GM23338 (cell line): Measurements from ENCODE around the gene ZCCHC24.

Experiments
- CTCF ChIP-seq, 2 experiments: fragments of 200-600 bp in 1 of 2; sonication (generic) in 1 of 2; conservative IDR thresholded peaks; 2 replicates each; pipeline versions ENCODE4 v1.5.1 to v1.6.1; 2016 to 2017; ENCODE audit warnings: antibody characterized with exemption in 2 of 2, low read depth in 2 of 2, mild to moderate bottlenecking in 2 of 2, moderate library complexity in 1 of 2
- EZH2 ChIP-seq: fragments of 200-600 bp; sonication (generic); IDR thresholded peaks from one replicate; pipeline ENCODE4 v1.8.0; 2017; ENCODE audit warnings: antibody characterized with exemption, mild to moderate bottlenecking, low read depth; ENCODE audit not compliant: unreplicated experiment
- POLR2AphosphoS5 ChIP-seq: IDR thresholded peaks from 2 replicates; pipeline ENCODE4 v1.6.1; 2016; ENCODE audit warnings: antibody characterized with exemption, low read depth
- ZNF114 ChIP-seq: fragments of 250-450 bp; sonication (Bioruptor Pico); IDR thresholded peaks from 2 replicates; pipeline ENCODE4 v1.5.0; 2020; ENCODE audit warnings: mild to moderate bottlenecking, moderate library complexity
- ZNF331 ChIP-seq: fragments of 250-450 bp; sonication (Bioruptor Pico); IDR thresholded peaks from 2 replicates; pipeline ENCODE4 v1.5.0; 2020; ENCODE audit warnings: low read depth, mild to moderate bottlenecking, moderate library complexity

- TF ChIP-seq CTCF (conservative IDR thresholded peaks at IDR 0.05; ENCODE audit: low read depth in 2 of 2) (no peak), POLR2AphosphoS5 (no peak), ZNF114 (CRISPR knock-in tag) (no peak), ZNF331 (CRISPR knock-in tag) (no peak), EZH2 (no peak)
These were observed 66.5 kb downstream of the ZCCHC24 start for GRCh38 chr10:79378647-79379511.
